Neural cell (in vitro differentiated cells): ENCODE results near the gene RFX2.

Experiments
- CTCF ChIP-seq: fragments of 450-650 bp; IDR thresholded peaks from 2 replicates; pipeline ENCODE4 v1.5.1; 2014; ENCODE audit warnings: antibody characterized with exemption, mild to moderate bottlenecking, moderate library complexity; ENCODE audit not compliant: poor library complexity, severe bottlenecking
- EP300 ChIP-seq: fragments of 450-650 bp; conservative IDR thresholded peaks from 2 replicates; pipeline ENCODE4 v1.6.1; 2014; ENCODE audit warnings: antibody characterized with exemption, mild to moderate bottlenecking, moderate library complexity; ENCODE audit not compliant: poor library complexity, severe bottlenecking
- EZH2 ChIP-seq: fragments of 200-600, 300-800 bp; shearing (Covaris generic), sonication (generic); IDR thresholded peaks from 2 replicates; pipeline ENCODE4 v1.6.1; 2014; ENCODE audit warnings: antibody characterized with exemption, low read length, borderline replicate concordance, mild to moderate bottlenecking; ENCODE audit not compliant: insufficient read depth, poor library complexity, severe bottlenecking
- MXI1 ChIP-seq: fragments of 450-650 bp; conservative IDR thresholded peaks from 2 replicates; pipeline ENCODE4 v1.6.1; 2014; ENCODE audit warnings: antibody characterized with exemption, mild to moderate bottlenecking; ENCODE audit not compliant: poor library complexity, severe bottlenecking
- POLR2AphosphoS5 ChIP-seq: IDR thresholded peaks from 2 replicates; pipeline ENCODE4 v1.6.1; 2012
- SMC3 ChIP-seq: fragments of 450-650 bp; conservative IDR thresholded peaks from 2 replicates; pipeline ENCODE4 v1.6.1; 2014; ENCODE audit warnings: antibody characterized with exemption, mild to moderate bottlenecking, moderate library complexity; ENCODE audit not compliant: poor library complexity

GRCh38 chr19:6076675-6077463, 33.4 kb downstream of the RFX2 start:
- TF ChIP-seq CTCF (no peak), EZH2 (no peak), MXI1 (no peak), POLR2AphosphoS5 (no peak), EP300 (no peak), SMC3 (no peak)
